Liver (tissue), 9 donors: ENCODE measurements around the gene PLEKHN1. TPM values are rescaled to one million over a fixed set of nuclear protein-coding genes. Genes with fewer than 3 reads are reported as not detected.

Experiments used
- DNase-seq: peaks from one replicate; pipeline ENCODE4 v3.0.0-alpha.2; 2017; ENCODE audit warnings: low spot score
- H3K27ac ChIP-seq, 2 donors: one replicate each; pipeline ENCODE4 v1.7.0; 2013; ENCODE audit warnings: inconsistent platforms in 2 of 2, low read length in 2 of 2, control low read depth in 1 of 2, low read depth in 1 of 2, mild to moderate bottlenecking in 1 of 2
- H3K27me3 ChIP-seq, 4 donors: one replicate each; pipeline versions ENCODE4 v1.6.1 to v1.7.0; 2013; ENCODE audit warnings: low read length in 3 of 4, inconsistent platforms in 1 of 4, mild to moderate bottlenecking in 1 of 4, moderate library complexity in 1 of 4; ENCODE audit not compliant: control insufficient read depth in 4 of 4, insufficient read depth in 4 of 4
- H3K36me3 ChIP-seq, 4 donors: one replicate each; pipeline versions ENCODE4 v1.6.1 to v1.7.0; 2013; ENCODE audit warnings: low read length in 3 of 4, mild to moderate bottlenecking in 3 of 4, low read depth in 1 of 4, moderate library complexity in 1 of 4; ENCODE audit not compliant: control insufficient read depth in 4 of 4, insufficient read depth in 3 of 4
- H3K4me1 ChIP-seq, 4 donors: one replicate each; pipeline versions ENCODE4 v1.6.1 to v1.7.0; 2013; ENCODE audit warnings: low read length in 3 of 4, mild to moderate bottlenecking in 3 of 4, moderate library complexity in 1 of 4; ENCODE audit not compliant: control insufficient read depth in 4 of 4, insufficient read depth in 4 of 4
- H3K4me3 ChIP-seq, 3 donors: one replicate each; pipeline versions ENCODE4 v1.6.1 to v1.7.0; 2013; ENCODE audit warnings: low read length in 3 of 3, control low read depth in 1 of 3, low read depth in 1 of 3, mild to moderate bottlenecking in 1 of 3
- H3K9ac ChIP-seq, 2 donors: one replicate each; pipeline ENCODE4 v1.7.0; 2013; ENCODE audit warnings: low read length in 2 of 2, mild to moderate bottlenecking in 2 of 2, moderate library complexity in 2 of 2, control low read depth in 1 of 2, low read depth in 1 of 2
- H3K9me3 ChIP-seq, 4 donors: one replicate each; pipeline versions ENCODE4 v1.6.1 to v1.7.0; 2013; ENCODE audit warnings: low read length in 3 of 4; ENCODE audit not compliant: control insufficient read depth in 4 of 4
- ATF3 ChIP-seq: IDR thresholded peaks from 2 replicates; pipeline ENCODE4 v1.6.1; 2016; ENCODE audit warnings: antibody characterized with exemption
- EGR1 ChIP-seq, 2 donors: IDR thresholded peaks; 2 replicates each; pipeline ENCODE4 v1.6.1; 2016 to 2018; ENCODE audit warnings: antibody characterized with exemption in 2 of 2, low read depth in 2 of 2
- GABPA ChIP-seq, 2 donors: IDR thresholded peaks in 1 of 2; conservative IDR thresholded peaks in 1 of 2; 2 replicates each; pipeline ENCODE4 v1.6.1; 2016; ENCODE audit warnings: antibody characterized with exemption in 2 of 2, mild to moderate bottlenecking in 1 of 2, moderate library complexity in 1 of 2
- HNF4A ChIP-seq, 2 donors: conservative IDR thresholded peaks; 2 replicates each; pipeline ENCODE4 v1.6.1; 2016; ENCODE audit warnings: antibody characterized with exemption in 2 of 2, mild to moderate bottlenecking in 2 of 2
- HNF4G ChIP-seq: IDR thresholded peaks from 2 replicates; pipeline ENCODE4 v1.6.1; 2016; ENCODE audit warnings: antibody characterized with exemption
- JUND ChIP-seq, 2 donors: IDR thresholded peaks; 2 replicates each; pipeline ENCODE4 v1.6.1; 2016; ENCODE audit warnings: antibody characterized with exemption in 2 of 2
- MAX ChIP-seq: IDR thresholded peaks from 2 replicates; pipeline ENCODE4 v1.6.1; 2016; ENCODE audit warnings: antibody characterized with exemption
- NR2F2 ChIP-seq: IDR thresholded peaks from 2 replicates; pipeline ENCODE4 v1.6.1; 2016; ENCODE audit warnings: antibody characterized with exemption
- RAD21 ChIP-seq, 2 donors: IDR thresholded peaks; 2 replicates each; pipeline ENCODE4 v1.6.1; 2016; ENCODE audit warnings: antibody characterized with exemption in 2 of 2, mild to moderate bottlenecking in 2 of 2
- REST ChIP-seq: IDR thresholded peaks from 2 replicates; pipeline ENCODE4 v1.6.1; 2016; ENCODE audit warnings: antibody characterized with exemption, mild to moderate bottlenecking
- RXRA ChIP-seq, 2 donors: IDR thresholded peaks; 2 replicates each; pipeline ENCODE4 v1.6.1; 2017 to 2018; ENCODE audit warnings: antibody characterized with exemption in 2 of 2, mild to moderate bottlenecking in 1 of 2
- SP1 ChIP-seq: IDR thresholded peaks from 2 replicates; pipeline ENCODE4 v1.6.1; 2018; ENCODE audit warnings: antibody characterized with exemption, mild to moderate bottlenecking
- TAF1 ChIP-seq: conservative IDR thresholded peaks from 2 replicates; pipeline ENCODE4 v1.6.1; 2016; ENCODE audit warnings: antibody characterized with exemption, mild to moderate bottlenecking
- YY1 ChIP-seq: IDR thresholded peaks from 2 replicates; pipeline ENCODE4 v1.6.1; 2016; ENCODE audit warnings: antibody characterized with exemption, mild to moderate bottlenecking
- WGBS: extraction: QIAGEN DNeasy Blood & Tissue Kit; methylation state at CpG from one replicate; pipeline ENCODE4 v1.1.7; 2013; 5-methylcytosine and 5-hydroxymethylcytosine counted together
- polyA plus RNA-seq, 2 donors: library from polyadenylated mRNA; stranded (reverse) in 1 of 2; unstranded in 1 of 2; fragments of 200-250 nt in 1 of 2; fragments of >200 nt in 1 of 2; fragmentation: Nextera tagmentation in 1 of 2; extraction: Ambion mirVana in 1 of 2; gene quantifications; one replicate each; pipeline versions ENCODE4 v1.2.1 to v1.2.3, GENCODE V29; 2013 to 2015
- total RNA-seq, 2 donors: library from RNA; depleted of rRNA; stranded (reverse); fragments of >200 nt; gene quantifications; one replicate each; pipeline ENCODE4 v1.2.3, GENCODE V29; 2014
- donor health status: healthy.
- donor health status: healthy.
- donor health status: healthy.
- donor health status: healthy.
- donor health status: healthy.

The PLEKHN1 gene
- total and polyA plus RNA-seq, 4 donors = 0.17 to 0.18 TPM; not detected in 2

- Histone ChIP-seq H3K9me3 (no peaks in the 10 kb centered on the region), H3K4me1 (peaks cover 8 to 37% (median 20%) of the 10 kb centered on the region in 4 donors), H3K27ac (no peak overlapping the region), H3K27me3 (peaks cover 0 to 3% (median 3%) of the 10 kb centered on the region in 4 donors), H3K4me3 (no peak overlapping the region), H3K9ac (no peak overlapping the region), H3K36me3 (no peaks in the 10 kb centered on the region)
- 62% methylated on average over 9 of the region's 9 CpGs for WGBS
- TF ChIP-seq RAD21 (IDR thresholded peaks at IDR 0.05) (no peak), GABPA (IDR thresholded peaks at IDR 0.05 in 1 of 2, conservative IDR thresholded peaks at IDR 0.05 in 1 of 2) (no peak), REST (no peak), HNF4A (conservative IDR thresholded peaks at IDR 0.05) (no peak)
- DNase-seq = no peak
These were observed 39.0 kb upstream of the PLEKHN1 start for GRCh38 chr1:927234-927633.

DNA sequence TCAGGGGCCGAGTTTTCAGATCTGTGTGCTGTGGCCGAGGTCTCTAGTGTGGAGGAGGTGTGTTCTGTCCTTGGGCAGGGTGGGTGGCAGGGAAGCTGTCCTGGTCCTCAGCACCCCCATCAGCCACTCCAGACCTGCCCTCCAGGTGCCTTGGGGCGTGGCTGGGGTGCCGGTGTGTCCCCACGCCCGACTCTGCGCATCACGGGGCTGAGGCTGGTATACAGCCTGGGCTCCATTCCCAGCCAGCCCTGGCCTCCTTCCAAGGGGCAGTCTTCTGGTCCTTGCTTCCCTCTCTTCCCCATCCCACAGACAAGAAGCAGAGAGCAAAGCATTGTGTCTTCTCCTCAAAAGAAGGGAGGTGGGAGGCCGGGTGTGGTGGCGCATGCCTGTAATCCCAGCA is 38.5 kb upstream of the PLEKHN1 start:
- Histone ChIP-seq H3K9me3 (no peaks in the 10 kb centered on the region), H3K9ac (no peak overlapping the region), H3K4me1 (peaks cover 8 to 37% (median 20%) of the 10 kb centered on the region in 4 donors), H3K36me3 (no peaks in the 10 kb centered on the region), H3K27me3 (peaks cover 0 to 3% (median 1%) of the 10 kb centered on the region in 4 donors), H3K4me3 (no peak overlapping the region), H3K27ac (no peak overlapping the region)
- no peak for DNase-seq
- TF ChIP-seq EGR1 (IDR thresholded peaks at IDR 0.05; ENCODE audit: low read depth in 2 of 2) (no peak), RAD21 (IDR thresholded peaks at IDR 0.05) (no peak), HNF4G (no peak), SP1 (no peak), JUND (IDR thresholded peaks at IDR 0.05) (no peak), YY1 (no peak), TAF1 (no peak), HNF4A (conservative IDR thresholded peaks at IDR 0.05) (no peak), ATF3 (no peak), MAX (no peak), NR2F2 (no peak), RXRA (IDR thresholded peaks at IDR 0.05) (no peak)
- WGBS = 47% methylated on average over 10 of the region's 10 CpGs

DNA sequence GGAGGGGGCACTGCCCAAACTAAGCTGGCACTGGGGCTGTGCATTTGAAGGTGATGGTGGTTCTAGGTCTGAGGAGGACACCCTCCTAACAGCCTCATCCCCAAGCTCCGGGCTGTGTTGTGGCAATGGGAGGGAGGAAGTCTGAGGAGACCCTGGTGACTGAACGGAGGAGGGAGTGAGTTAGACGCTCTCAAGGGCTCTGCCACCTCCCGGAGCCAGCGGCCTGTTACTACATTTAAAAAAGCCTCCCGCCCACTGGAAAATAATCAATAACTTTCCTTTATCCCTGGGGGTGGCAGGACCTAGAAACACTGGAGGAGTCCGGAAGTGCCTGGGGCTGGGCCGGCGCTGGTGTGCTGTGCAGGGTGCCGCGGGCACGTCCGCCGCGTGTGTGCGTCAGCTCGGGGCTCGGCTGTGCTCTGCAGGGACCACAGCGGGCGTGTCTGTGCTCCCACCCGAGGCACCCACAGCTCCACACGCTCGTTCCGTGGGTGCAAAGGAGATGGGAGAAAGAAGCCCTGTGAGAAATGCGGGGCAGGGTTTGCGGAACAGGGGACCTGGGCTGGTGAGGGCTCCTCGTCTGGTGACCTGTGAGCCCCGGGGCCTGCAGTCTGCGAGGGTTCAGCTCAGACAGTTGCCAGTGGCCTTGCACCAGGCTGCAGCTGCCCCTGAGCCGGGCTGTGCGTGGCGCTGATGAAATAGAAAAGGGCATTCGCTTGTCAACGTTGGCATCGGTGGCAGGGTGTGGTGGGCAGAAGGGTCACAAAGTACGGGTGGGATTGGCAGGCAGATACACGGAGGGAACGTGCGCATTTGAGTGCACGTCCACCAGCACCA is 37.2 kb upstream of the PLEKHN1 start:
- peaks cover 0 to 3% (median 1%) of the 10 kb centered on the region in 4 donors for H3K27me3 ChIP-seq
- H3K4me1 ChIP-seq = peaks cover 5 to 31% (median 13%) of the 10 kb centered on the region in 4 donors
- no peak for DNase-seq
- no peak overlapping the region for H3K4me3 ChIP-seq
- no peak overlapping the region for H3K9ac ChIP-seq
- no peak overlapping the region for H3K27ac ChIP-seq
- H3K36me3 ChIP-seq = no peaks in the 10 kb centered on the region
- H3K9me3 ChIP-seq = no peaks in the 10 kb centered on the region
- 73% methylated on average over 40 of the region's 40 CpGs for WGBS
- no peak for TF ChIP-seq MAX
- no peak for TF ChIP-seq HNF4A (conservative IDR thresholded peaks at IDR 0.05)
- TF ChIP-seq EGR1 (IDR thresholded peaks at IDR 0.05; ENCODE audit: low read depth in 2 of 2) = no peak
- no peak for TF ChIP-seq RAD21 (IDR thresholded peaks at IDR 0.05)
- TF ChIP-seq REST = no peak
